Muscle layer of duodenum (tissue), 2 donors: ENCODE results near the gene HCN3.
"Not testable (repeated sequence)": the region's sequence is repeated elsewhere in the genome, so short reads cannot be mapped to it uniquely, and the experiment has no call there.

Experiments
- H3K27ac ChIP-seq: one replicate; pipeline ENCODE4 v1.7.0; 2013; ENCODE audit warnings: mild to moderate bottlenecking, low read length
- H3K27me3 ChIP-seq: one replicate; pipeline ENCODE4 v1.7.0; 2013; ENCODE audit warnings: low read depth, mild to moderate bottlenecking, control low read depth, low read length
- H3K36me3 ChIP-seq, 2 donors: one replicate each; pipeline ENCODE4 v1.7.0; 2013; ENCODE audit warnings: low read length in 2 of 2, control low read depth in 1 of 2, mild to moderate bottlenecking in 1 of 2; ENCODE audit not compliant: insufficient read depth in 2 of 2, control insufficient read depth in 1 of 2
- H3K4me1 ChIP-seq, 2 donors: one replicate each; pipeline ENCODE4 v1.7.0; 2013; ENCODE audit warnings: low read length in 2 of 2, mild to moderate bottlenecking in 2 of 2, control low read depth in 1 of 2, moderate library complexity in 1 of 2; ENCODE audit not compliant: insufficient read depth in 2 of 2, control insufficient read depth in 1 of 2
- H3K4me3 ChIP-seq, 2 donors: one replicate each; pipeline ENCODE4 v1.7.0; 2013; ENCODE audit warnings: low read length in 2 of 2, low read depth in 1 of 2, mild to moderate bottlenecking in 1 of 2
- H3K9me3 ChIP-seq, 2 donors: one replicate each; pipeline ENCODE4 v1.7.0; 2013; ENCODE audit warnings: low read length in 2 of 2, control low read depth in 1 of 2, mild to moderate bottlenecking in 1 of 2; ENCODE audit not compliant: control insufficient read depth in 1 of 2
- donor health status: healthy.

HCN3 gene

GRCh38 chr1:155244368-155245162, 32.7 kb upstream of the HCN3 start:
- peaks cover 7 to 19% of the 10 kb centered on the region in 2 donors for H3K4me1 ChIP-seq
- H3K27ac ChIP-seq: peak overlapping the region; percentile 70

GRCh38 chr1:155245163-155245524, 32.1 kb upstream of the HCN3 start:
- Histone ChIP-seq H3K36me3 (peaks cover 3 to 16% of the 10 kb centered on the region in 2 donors), H3K27me3 (no peaks in the 10 kb centered on the region), H3K4me3 (peak overlapping the region; percentile 67 to 68), H3K27ac (peak overlapping the region; percentile 70), H3K9me3 (no peaks in the 10 kb centered on the region), H3K4me1 (peaks cover 7 to 21% of the 10 kb centered on the region in 2 donors)

More at GRCh38 chr1:155244368-155245162, 32.7 kb upstream of the HCN3 start:
- Histone ChIP-seq H3K27me3 (no peaks in the 10 kb centered on the region), H3K9me3 (no peaks in the 10 kb centered on the region), H3K4me3 (peak overlapping the region; percentile 67 to 68), H3K36me3 (peaks cover 3 to 16% of the 10 kb centered on the region in 2 donors)

- H3K27ac ChIP-seq, H3K4me3 ChIP-seq, H3K9me3 ChIP-seq, H3K27me3 ChIP-seq: not testable (repeated sequence)
- Histone ChIP-seq H3K4me1 (peaks cover 5 to 27% of the 10 kb centered on the region in 2 donors), H3K36me3 (peaks cover 3 to 16% of the 10 kb centered on the region in 2 donors)
Measured at GRCh38 chr1:155246796-155247195, 30.5 kb upstream of the HCN3 start.

GRCh38 chr1:155247667-155248553, 29.4 kb upstream of the HCN3 start:
- H3K36me3 ChIP-seq: peaks cover 3 to 16% of the 10 kb centered on the region in 2 donors
- H3K4me1 ChIP-seq: peaks cover 5 to 25% of the 10 kb centered on the region in 2 donors
- no peak overlapping the region for H3K4me3 ChIP-seq
- no peaks in the 10 kb centered on the region for H3K27me3 ChIP-seq
- no peaks in the 10 kb centered on the region for H3K9me3 ChIP-seq
- no peak overlapping the region for H3K27ac ChIP-seq

GRCh38 chr1:155250246-155250632, 27.0 kb upstream of the HCN3 start:
- peak overlapping the region in 1 of 2 donors; percentile 49 for H3K4me3 ChIP-seq
- H3K36me3 ChIP-seq: peaks cover 3 to 16% of the 10 kb centered on the region in 2 donors
- no peak overlapping the region for H3K27ac ChIP-seq
- no peaks in the 10 kb centered on the region for H3K27me3 ChIP-seq
- no peaks in the 10 kb centered on the region for H3K9me3 ChIP-seq
- peaks cover 15 to 32% of the 10 kb centered on the region in 2 donors for H3K4me1 ChIP-seq

- H3K4me3 ChIP-seq: peak overlapping the region; percentile 11 to 49
- H3K9me3 ChIP-seq: no peaks in the 10 kb centered on the region
- peaks cover 3 to 16% of the 10 kb centered on the region in 2 donors for H3K36me3 ChIP-seq
- H3K4me1 ChIP-seq: peaks cover 17 to 33% of the 10 kb centered on the region in 2 donors
- H3K27me3 ChIP-seq: no peaks in the 10 kb centered on the region
- no peak overlapping the region for H3K27ac ChIP-seq
Measured at GRCh38 chr1:155250633-155251449, 26.4 kb upstream of the HCN3 start.

GRCh38 chr1:155251566-155251965, 25.7 kb upstream of the HCN3 start:
- Histone ChIP-seq H3K36me3 (peaks cover 3 to 16% of the 10 kb centered on the region in 2 donors), H3K27me3 (no peaks in the 10 kb centered on the region), H3K4me1 (peaks cover 21 to 40% of the 10 kb centered on the region in 2 donors), H3K4me3 (no peak overlapping the region), H3K27ac (no peak overlapping the region), H3K9me3 (no peaks in the 10 kb centered on the region)

GRCh38 chr1:155253208-155253607, 24.1 kb upstream of the HCN3 start:
- Histone ChIP-seq H3K27ac (no peak overlapping the region), H3K9me3 (no peaks in the 10 kb centered on the region), H3K36me3 (peaks cover 7 to 15% of the 10 kb centered on the region in 2 donors), H3K27me3 (no peaks in the 10 kb centered on the region), H3K4me1 (peaks cover 21 to 44% of the 10 kb centered on the region in 2 donors), H3K4me3 (no peak overlapping the region)

- no peaks in the 10 kb centered on the region for H3K9me3 ChIP-seq
- no peaks in the 10 kb centered on the region for H3K27me3 ChIP-seq
- H3K36me3 ChIP-seq: peaks cover 7 to 15% of the 10 kb centered on the region in 2 donors
- H3K4me3 ChIP-seq: peak overlapping the region; percentile 63 to 81
- H3K4me1 ChIP-seq: peaks cover 21 to 44% of the 10 kb centered on the region in 2 donors
- H3K27ac ChIP-seq: no peak overlapping the region
Measured at GRCh38 chr1:155253797-155254196, 23.5 kb upstream of the HCN3 start.

- Histone ChIP-seq H3K4me3 (peak overlapping the region; percentile 63 to 81), H3K36me3 (peaks cover 7 to 16% of the 10 kb centered on the region in 2 donors), H3K27ac (no peak overlapping the region), H3K27me3 (no peaks in the 10 kb centered on the region), H3K9me3 (no peaks in the 10 kb centered on the region), H3K4me1 (peaks cover 21 to 44% of the 10 kb centered on the region in 2 donors)
Measured at GRCh38 chr1:155254228-155254713, 23.0 kb upstream of the HCN3 start.
